Testis (tissue), 2 donors: ENCODE results near the gene RND1.

ENCODE experiments used
- POLR2A ChIP-seq: fragments of 450-650 bp; IDR thresholded peaks from one replicate; pipeline ENCODE4 v1.6.1; 2017; ENCODE audit warnings: antibody characterized with exemption, mild to moderate bottlenecking, moderate library complexity
- TF ChIP-seq, protein P1 (sequence below), 3 experiments: fragments of 450-650 bp in 2 of 3; fragments of 200-600 bp in 1 of 3; sonication (generic) in 1 of 3; IDR thresholded peaks; one replicate each; pipeline ENCODE4 v1.5.1; 2016 to 2019; ENCODE audit warnings: antibody characterized with exemption in 3 of 3, mild to moderate bottlenecking in 2 of 3, moderate library complexity in 1 of 3

DNA sequence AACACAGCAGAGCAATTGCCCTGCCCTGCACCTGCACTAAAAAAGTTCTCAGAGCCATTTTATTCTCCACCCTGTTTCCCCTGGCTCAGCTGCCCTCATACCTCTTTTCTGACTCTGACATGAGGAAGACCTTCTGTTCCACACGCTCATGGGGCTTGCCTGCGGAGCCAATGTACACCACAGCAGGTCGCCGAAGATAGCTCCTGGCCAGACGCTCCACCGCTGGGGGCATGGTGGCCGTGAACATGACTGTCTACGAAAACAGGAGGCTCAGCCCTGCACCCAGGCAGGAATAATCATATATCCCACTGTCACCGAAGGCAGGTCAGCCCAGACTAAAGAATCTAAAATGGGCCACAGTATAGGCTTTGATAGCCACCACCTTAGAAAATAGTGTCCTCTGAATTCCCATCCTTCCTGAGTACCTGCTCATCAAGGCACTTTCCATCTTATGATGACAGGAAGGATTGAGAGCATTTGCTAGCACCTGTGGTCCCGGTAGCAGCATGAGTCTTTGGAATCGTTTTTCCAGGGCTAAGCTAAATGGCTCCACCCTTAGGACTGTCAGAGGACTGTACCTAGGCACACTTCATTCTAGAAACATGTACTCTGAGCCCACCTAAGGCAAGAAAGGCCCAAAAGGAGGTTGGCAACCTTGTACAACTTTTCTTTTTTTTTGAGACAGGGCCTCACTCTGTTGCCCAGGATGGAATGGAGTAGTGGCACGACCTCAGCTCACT lies 33.2 kb downstream of the RND1 start:
- TF ChIP-seq, protein P1, sequence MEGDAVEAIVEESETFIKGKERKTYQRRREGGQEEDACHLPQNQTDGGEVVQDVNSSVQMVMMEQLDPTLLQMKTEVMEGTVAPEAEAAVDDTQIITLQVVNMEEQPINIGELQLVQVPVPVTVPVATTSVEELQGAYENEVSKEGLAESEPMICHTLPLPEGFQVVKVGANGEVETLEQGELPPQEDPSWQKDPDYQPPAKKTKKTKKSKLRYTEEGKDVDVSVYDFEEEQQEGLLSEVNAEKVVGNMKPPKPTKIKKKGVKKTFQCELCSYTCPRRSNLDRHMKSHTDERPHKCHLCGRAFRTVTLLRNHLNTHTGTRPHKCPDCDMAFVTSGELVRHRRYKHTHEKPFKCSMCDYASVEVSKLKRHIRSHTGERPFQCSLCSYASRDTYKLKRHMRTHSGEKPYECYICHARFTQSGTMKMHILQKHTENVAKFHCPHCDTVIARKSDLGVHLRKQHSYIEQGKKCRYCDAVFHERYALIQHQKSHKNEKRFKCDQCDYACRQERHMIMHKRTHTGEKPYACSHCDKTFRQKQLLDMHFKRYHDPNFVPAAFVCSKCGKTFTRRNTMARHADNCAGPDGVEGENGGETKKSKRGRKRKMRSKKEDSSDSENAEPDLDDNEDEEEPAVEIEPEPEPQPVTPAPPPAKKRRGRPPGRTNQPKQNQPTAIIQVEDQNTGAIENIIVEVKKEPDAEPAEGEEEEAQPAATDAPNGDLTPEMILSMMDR (IDR thresholded peaks at IDR 0.05) = no peak
- TF ChIP-seq POLR2A = no peak
